Measurements from ENCODE around the gene GRK3.

GRK3 gene

DNA sequence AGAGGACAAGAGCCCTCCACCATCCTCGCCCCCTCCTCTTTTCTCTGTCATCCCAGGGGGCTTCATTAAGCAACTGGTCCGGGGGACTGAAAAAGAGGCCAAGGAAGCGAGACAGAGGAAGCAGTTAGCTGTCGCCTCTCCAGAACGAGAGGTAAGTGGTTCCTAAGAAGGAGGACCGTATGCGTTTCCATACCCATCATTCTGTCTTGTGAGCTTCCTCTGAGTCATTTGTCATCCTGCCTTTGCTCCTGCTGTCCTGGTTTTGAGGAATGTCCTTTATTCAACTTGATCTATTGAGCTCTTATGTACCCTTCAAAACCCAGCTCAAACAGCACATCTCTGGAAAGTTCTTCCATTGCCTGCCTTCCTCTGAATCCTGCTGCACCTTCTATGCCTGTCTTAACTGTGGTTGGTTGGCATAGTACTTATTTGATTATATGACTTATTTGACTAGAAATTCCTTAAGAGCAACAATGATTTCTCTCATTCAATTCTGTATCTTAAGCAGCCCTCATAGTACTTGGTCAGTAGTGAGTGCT is 198.8 kb downstream of the GRK3 start:
- no peak for DNase-seq

DNA sequence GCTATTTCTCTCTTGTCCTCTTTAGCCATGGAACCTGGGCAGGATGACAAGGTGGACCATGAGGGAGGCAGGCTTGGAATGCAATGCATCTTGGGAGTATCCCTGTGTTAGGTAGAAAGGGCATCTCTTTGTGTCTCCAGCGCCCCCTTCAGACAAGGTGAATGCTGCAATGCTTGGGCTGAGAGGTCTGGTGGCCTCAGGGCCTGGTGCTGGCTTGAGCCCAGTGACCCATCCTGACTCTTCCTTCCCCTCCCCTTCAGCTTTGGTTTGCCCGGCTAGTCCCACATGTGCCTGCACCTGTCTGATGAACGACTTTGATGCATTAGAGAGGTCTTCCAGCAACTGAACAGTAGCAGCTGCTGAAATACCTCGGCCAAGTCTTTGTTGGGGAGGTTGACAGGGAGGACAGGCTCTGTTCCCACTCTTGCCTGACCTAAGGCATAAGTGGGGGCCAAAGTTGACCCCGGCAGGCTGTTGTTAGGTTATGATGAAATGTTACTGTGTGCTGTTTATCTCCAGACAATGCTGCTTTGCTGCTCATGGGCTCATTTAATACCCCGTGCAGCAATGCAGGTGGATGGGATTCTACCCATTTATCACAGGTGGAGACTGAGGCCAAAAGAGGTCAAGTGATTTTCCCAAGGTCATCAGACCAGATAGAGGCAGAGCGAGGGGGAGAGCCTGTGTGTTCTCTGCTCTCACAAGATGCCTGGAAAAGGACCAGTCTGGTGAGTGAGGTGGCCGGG is 200.0 kb downstream of the GRK3 start:
- no peak for DNase-seq

DNA sequence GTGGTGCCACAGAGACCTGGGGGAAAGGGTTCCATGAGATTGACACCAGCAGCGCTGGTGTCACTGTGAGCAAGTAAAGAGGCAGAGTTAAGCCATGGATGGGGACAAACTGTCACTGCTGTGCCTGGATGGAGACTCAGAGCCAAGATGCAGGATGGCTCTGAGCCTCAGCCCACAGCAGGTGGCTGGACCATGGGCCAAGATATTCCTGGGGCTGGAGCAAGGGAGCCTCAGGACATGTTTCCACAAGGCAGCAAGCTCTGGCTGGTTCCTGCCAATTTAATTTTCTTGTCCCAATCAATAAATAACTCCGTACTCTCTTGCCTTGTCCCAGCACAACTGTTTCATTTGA is 200.5 kb downstream of the GRK3 start:
- no peak for DNase-seq

DNA sequence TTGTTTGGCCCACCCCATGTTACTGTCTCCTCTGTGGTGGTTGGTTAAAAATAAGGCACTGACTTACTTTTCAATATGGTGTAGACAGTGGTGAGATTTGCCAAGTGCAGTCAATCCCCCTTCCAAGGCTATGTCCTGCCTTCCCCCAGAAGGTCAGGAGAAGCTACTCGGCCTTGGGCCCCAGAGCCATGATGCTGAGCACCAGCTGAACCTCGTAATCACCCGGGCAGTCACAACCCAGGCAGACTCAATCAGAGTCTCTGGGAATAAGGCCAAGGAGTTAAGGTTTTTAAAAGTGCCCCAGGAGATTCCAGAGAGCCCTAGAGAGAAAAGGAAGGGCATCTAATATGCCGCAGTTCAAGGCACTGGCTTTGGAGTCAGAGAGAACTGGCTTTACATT is 201.3 kb downstream of the GRK3 start:
- no peak for DNase-seq

DNA sequence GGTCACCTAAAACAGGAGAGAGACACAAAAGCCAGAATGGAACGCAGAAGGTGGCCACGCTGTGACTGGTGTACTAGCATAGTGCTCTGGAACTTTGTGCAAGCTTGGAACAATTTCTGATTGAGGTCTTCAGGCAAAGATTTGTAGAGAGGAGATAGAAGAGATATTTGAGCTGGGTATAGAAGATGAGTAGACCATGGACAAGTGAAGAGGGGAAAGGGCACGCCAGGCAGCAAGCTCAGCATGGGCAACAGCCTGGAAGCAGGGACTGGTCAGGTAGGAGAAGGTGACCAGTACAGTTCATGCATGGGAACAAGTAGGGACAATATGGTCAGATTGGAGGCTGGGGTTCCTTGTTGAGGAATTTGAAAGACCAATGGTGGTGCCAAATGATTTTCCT is 201.9 kb downstream of the GRK3 start:
- no peak for DNase-seq

DNA sequence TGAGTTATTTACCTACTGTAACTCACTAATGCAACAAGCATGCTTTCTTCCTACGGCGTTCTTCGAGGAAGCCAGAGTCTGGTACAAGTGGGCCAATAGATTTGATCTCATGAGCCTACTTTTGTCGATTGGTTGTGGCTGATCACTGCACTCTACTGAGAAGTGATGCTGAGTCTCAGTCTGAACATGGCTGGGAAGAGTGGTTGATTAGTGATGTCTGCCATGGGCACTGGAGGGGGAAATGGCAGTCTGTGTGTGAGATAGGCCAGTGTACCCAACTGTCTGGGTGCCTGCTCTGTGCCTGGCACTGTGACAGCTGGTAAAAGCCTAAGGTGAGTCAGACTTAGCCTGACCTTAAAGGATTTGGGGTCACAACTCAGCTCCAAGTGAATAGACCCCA is 205.9 kb downstream of the GRK3 start:
- no peak for DNase-seq

DNA sequence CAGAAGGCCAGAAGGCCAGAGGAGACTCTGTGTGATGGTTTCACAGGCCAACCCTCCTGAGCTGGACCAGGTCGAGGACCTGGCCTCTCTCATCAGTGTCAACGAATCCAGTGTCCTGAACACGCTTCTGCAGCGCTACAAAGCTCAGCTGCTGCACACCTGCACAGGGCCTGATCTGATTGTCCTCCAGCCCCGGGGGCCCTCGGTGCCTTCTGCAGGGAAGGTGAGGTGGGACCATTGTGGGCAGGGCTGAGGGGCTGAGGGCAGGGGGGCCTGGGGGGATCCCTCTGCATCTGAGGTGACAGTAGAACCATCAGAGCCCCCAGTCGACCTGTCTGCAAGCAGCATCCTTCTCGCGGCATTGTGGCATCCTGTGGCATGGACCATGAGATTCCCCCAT is 207.8 kb downstream of the GRK3 start:
- DNase-seq = no peak

DNA sequence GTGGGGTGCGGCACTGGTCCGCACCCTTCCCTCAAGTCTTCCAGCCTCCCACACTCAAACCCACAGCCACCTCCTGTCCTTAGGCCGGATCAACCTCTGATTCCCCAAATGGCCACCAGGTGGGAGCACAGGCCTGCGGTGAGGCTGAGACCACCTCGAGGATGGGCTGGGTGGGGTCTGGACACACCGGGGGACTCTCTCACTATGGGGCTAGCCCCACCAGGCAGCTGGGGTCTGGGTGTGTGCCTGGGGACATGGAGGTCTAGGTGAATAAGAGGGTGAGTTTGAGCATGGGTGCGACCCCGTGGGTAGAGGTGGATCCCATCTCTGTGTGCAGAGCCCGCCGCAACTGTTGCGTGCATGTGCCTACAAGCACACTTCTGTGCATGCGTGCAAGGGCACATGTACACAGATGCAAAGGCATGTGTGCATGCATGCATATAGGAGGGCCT is 210.1 kb downstream of the GRK3 start:
- no peak for DNase-seq

DNA sequence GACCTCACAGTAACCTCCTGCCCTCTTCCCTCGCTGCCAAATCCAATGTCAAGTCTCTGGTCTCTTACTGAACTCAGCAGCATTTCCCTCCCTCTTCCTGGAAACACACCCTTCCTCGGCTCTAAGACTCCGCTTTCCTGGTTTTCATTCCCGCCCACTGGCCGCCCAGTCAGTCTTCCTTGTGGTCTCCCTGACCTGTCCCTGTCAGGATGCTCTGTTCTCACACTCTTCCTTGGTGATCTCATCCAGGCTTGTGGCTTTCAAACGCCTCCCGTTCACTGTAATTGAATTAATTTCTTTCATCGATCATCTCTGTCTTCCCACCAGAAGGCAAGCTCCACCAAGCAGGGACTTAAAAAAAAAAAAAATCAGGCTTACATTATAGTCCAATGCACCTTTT is 211.1 kb downstream of the GRK3 start:
- DNase-seq = no peak

DNA sequence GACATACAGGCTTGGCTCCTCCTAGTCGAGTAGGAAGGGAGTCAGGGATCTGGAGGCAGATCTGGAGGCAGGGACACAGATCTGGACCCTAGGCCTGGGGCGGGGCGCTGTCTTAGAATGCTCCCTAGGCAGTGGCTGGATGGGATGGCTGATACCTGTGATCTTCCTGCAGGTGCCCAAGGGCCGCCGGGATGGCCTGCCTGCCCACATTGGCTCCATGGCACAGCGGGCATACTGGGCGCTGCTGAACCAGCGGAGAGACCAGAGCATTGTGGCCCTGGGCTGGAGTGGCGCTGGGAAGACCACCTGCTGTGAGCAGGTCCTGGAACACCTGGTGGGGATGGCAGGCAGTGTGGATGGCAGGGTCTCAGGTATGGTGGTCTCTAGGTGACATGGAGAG is 212.9 kb downstream of the GRK3 start:
- DNase-seq = no peak

DNA sequence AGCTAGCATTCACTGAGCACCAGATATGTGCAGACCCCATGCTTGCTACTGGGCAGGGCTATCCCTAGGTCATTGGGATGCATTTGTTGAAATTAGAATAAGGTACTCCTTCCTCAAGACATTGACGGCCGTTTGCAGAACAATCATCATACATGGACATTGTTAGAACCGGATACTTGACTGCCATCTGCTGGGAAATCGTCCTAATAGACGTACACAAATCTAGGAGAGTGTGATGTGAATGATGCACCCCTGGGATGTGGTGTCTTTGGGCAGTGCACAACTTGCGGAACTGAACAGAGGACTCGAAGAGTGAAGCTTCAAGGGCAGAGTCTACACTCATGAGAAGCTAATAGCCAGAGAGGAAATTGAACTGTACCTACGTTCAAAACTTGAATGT is 213.4 kb downstream of the GRK3 start:
- no peak for DNase-seq
